Neural cell (in vitro differentiated cells): ENCODE measurements around the gene PKP3. TPM values are rescaled to one million over a fixed set of nuclear protein-coding genes. Genes with fewer than 3 reads are reported as not detected.

Experiments
- H2AFZ ChIP-seq: fragments of 200-600, 300-800 bp; sonication (generic), shearing (Covaris generic); 2 replicates; pipeline ENCODE4 v1.6.0; 2014; ENCODE audit warnings: low read depth, mild to moderate bottlenecking, antibody characterized with exemption, low read length, moderate library complexity
- H3F3A ChIP-seq: fragments of 200-600 bp; shearing (Covaris generic); 2 replicates; pipeline ENCODE4 v1.6.1; 2016; ENCODE audit warnings: mild to moderate bottlenecking, moderate library complexity, mixed read lengths, antibody characterized with exemption, low read length; ENCODE audit not compliant: insufficient read depth, poor library complexity, severe bottlenecking
- H3K27ac ChIP-seq: fragments of 200-600, 300-800 bp; sonication (generic), shearing (Covaris generic); 2 replicates; pipeline ENCODE4 v1.5.1; 2014; ENCODE audit warnings: mild to moderate bottlenecking, low read length, moderate library complexity
- H3K27me3 ChIP-seq: fragments of 300-800, 200-600 bp; sonication (generic), shearing (Covaris generic); 2 replicates; pipeline ENCODE4 v1.6.0; 2014; ENCODE audit warnings: mild to moderate bottlenecking, low read depth, low read length, moderate library complexity; ENCODE audit not compliant: insufficient read depth
- H3K36me3 ChIP-seq: fragments of 300-800, 200-600 bp; sonication (generic), shearing (Covaris generic); 2 replicates; pipeline ENCODE4 v1.5.1; 2014; ENCODE audit warnings: mild to moderate bottlenecking, antibody characterized with exemption, low read length, moderate library complexity; ENCODE audit not compliant: insufficient read depth
- H3K4me2 ChIP-seq: fragments of 300-800, 200-600 bp; sonication (generic), shearing (Covaris generic); 2 replicates; pipeline ENCODE4 v1.6.0; 2014; ENCODE audit warnings: mild to moderate bottlenecking, low read length
- H3K4me3 ChIP-seq: fragments of 300-800, 200-600 bp; sonication (generic), shearing (Covaris generic); 2 replicates; pipeline ENCODE4 v1.5.1; 2014; ENCODE audit warnings: mild to moderate bottlenecking, low read length, moderate library complexity
- H3K79me2 ChIP-seq: fragments of 200-600 bp; shearing (Covaris generic); replicated peaks from 2 replicates; pipeline ENCODE4 v1.6.0; 2014; ENCODE audit warnings: mild to moderate bottlenecking, low read length, moderate library complexity; ENCODE audit not compliant: insufficient read depth
- H3K9ac ChIP-seq: fragments of 300-800, 200-600 bp; sonication (generic), shearing (Covaris generic); 2 replicates; pipeline ENCODE4 v1.6.1; 2016; ENCODE audit warnings: mild to moderate bottlenecking, low read length, mixed read lengths
- H3K9me2 ChIP-seq: fragments of 200-600 bp; shearing (Covaris generic); 2 replicates; pipeline ENCODE4 v1.6.1; 2016; ENCODE audit warnings: mild to moderate bottlenecking, low read length, mixed read lengths; ENCODE audit not compliant: insufficient read depth
- H3K9me3 ChIP-seq: fragments of 200-600, 300-800 bp; sonication (generic), shearing (Covaris generic); 2 replicates; pipeline ENCODE4 v1.6.1; 2016; ENCODE audit warnings: mild to moderate bottlenecking, mixed run types, low read length, moderate library complexity, mixed read lengths
- H4K20me1 ChIP-seq: fragments of 200-600 bp; shearing (Covaris generic); 2 replicates; pipeline ENCODE4 v1.6.1; 2016; ENCODE audit warnings: mild to moderate bottlenecking, mixed run types; ENCODE audit not compliant: insufficient read depth
- EP300 ChIP-seq: fragments of 450-650 bp; conservative IDR thresholded peaks from 2 replicates; pipeline ENCODE4 v1.6.1; 2014; ENCODE audit warnings: antibody characterized with exemption, mild to moderate bottlenecking, moderate library complexity; ENCODE audit not compliant: poor library complexity, severe bottlenecking
- EZH2 ChIP-seq: fragments of 200-600, 300-800 bp; shearing (Covaris generic), sonication (generic); IDR thresholded peaks from 2 replicates; pipeline ENCODE4 v1.6.1; 2014; ENCODE audit warnings: antibody characterized with exemption, low read length, borderline replicate concordance, mild to moderate bottlenecking; ENCODE audit not compliant: insufficient read depth, poor library complexity, severe bottlenecking
- MXI1 ChIP-seq: fragments of 450-650 bp; conservative IDR thresholded peaks from 2 replicates; pipeline ENCODE4 v1.6.1; 2014; ENCODE audit warnings: antibody characterized with exemption, mild to moderate bottlenecking; ENCODE audit not compliant: poor library complexity, severe bottlenecking
- POLR2AphosphoS5 ChIP-seq: IDR thresholded peaks from 2 replicates; pipeline ENCODE4 v1.6.1; 2012
- RAD21 ChIP-seq: fragments of 450-650 bp; conservative IDR thresholded peaks from 2 replicates; pipeline ENCODE4 v1.6.1; 2014; ENCODE audit warnings: antibody characterized with exemption, mild to moderate bottlenecking, moderate library complexity
- REST ChIP-seq: IDR thresholded peaks from 2 replicates; pipeline ENCODE4 v1.6.1; 2012; ENCODE audit warnings: borderline replicate concordance
- SMC3 ChIP-seq: fragments of 450-650 bp; conservative IDR thresholded peaks from 2 replicates; pipeline ENCODE4 v1.6.1; 2014; ENCODE audit warnings: antibody characterized with exemption, mild to moderate bottlenecking, moderate library complexity; ENCODE audit not compliant: poor library complexity
- TAF1 ChIP-seq: IDR thresholded peaks from 2 replicates; pipeline ENCODE4 v1.6.1; 2012; ENCODE audit warnings: low read depth
- polyA plus RNA-seq: library from polyadenylated mRNA; depleted of rRNA; stranded (reverse); fragments of >200 nt; gene quantifications from 2 replicates; pipeline ENCODE4 v1.2.3, GENCODE V29; 2014
- TF ChIP-seq, protein P1 (sequence below): fragments of 450-650 bp; IDR thresholded peaks from 2 replicates; pipeline ENCODE4 v1.5.1; 2014; ENCODE audit warnings: antibody characterized with exemption, mild to moderate bottlenecking, moderate library complexity; ENCODE audit not compliant: poor library complexity, severe bottlenecking

The PKP3 gene
- polyA plus RNA-seq, 1 donor from 2014 or later, result not detected

DNA sequence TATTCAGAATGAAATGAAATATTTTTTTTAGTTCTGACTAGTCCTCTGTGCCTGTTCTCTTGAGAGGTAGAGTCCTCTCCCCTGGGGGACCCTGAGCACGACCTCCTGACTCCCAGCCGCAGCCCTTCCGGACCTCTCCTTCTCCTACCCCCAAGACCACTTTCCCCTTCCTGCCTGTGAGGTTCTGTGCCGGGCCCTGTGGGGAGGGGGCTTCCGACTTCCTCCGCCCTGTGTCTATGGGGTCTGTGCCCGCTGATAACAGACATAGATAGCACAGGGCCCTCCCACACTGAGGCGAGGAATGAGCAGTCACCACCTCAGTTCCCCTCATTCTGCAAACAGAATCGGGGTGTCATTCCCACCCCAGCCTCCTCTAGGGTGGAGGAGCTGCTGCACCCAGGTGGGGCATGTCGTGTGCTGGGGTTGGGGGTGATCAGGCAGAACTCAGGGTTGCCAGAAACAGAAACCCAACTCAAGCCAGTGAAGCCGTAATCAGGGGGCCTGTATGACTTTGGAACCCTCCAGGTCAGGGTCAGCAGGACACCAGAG lies 11.9 kb upstream of the PKP3 start:
- no peaks in the 10 kb centered on the region for H3K79me2 ChIP-seq
- peaks cover 6% of the 10 kb centered on the region for H3K9me3 ChIP-seq
- no peak overlapping the region for H3K4me2 ChIP-seq
- no peaks in the 10 kb centered on the region for H3K9me2 ChIP-seq
- no peaks in the 10 kb centered on the region for H4K20me1 ChIP-seq
- H3K36me3 ChIP-seq, result no peaks in the 10 kb centered on the region
- no peak overlapping the region for H3K27ac ChIP-seq
- H3K27me3 ChIP-seq, result no peaks in the 10 kb centered on the region
- no peak for TF ChIP-seq SMC3
- TF ChIP-seq EP300, result no peak
- no peak for TF ChIP-seq MXI1
- no peak for TF ChIP-seq TAF1
- TF ChIP-seq EZH2, result no peak
- no peaks in the 10 kb centered on the region for H3F3A ChIP-seq
- no peak overlapping the region for H2AFZ ChIP-seq
- H3K4me3 ChIP-seq, result no peak overlapping the region
- H3K9ac ChIP-seq, result no peak overlapping the region

DNA sequence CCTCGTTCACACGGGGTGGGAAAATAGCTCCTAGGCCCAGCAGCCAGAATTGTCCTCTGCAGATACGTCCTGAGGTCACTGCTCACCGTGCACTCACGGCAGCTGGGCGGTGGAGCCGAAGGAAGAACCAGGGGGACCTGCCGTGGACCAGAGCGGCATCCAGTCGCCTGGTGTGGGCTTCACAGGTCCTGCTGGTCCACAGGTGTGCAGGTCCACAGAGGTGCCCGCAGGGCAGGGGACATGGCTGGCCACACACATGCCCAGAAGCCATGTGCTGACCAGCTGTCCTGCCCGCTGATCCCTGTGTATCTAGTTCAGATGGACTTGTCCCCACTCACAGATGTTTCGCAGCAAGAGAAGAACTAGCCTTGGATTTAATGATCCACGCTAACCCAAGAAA lies 10.6 kb upstream of the PKP3 start:
- Histone ChIP-seq H2AFZ (no peak overlapping the region), H3K9me2 (no peaks in the 10 kb centered on the region), H4K20me1 (no peaks in the 10 kb centered on the region), H3F3A (no peaks in the 10 kb centered on the region), H3K27me3 (no peaks in the 10 kb centered on the region), H3K36me3 (no peaks in the 10 kb centered on the region), H3K9ac (no peak overlapping the region), H3K4me3 (no peak overlapping the region), H3K9me3 (peaks cover 8% of the 10 kb centered on the region), H3K4me2 (no peak overlapping the region), H3K27ac (no peak overlapping the region), H3K79me2 (no peaks in the 10 kb centered on the region)
- TF ChIP-seq MXI1 (no peak), SMC3 (no peak)

- Histone ChIP-seq H2AFZ (no peak overlapping the region), H3K9me2 (no peaks in the 10 kb centered on the region), H3F3A (no peaks in the 10 kb centered on the region), H3K9ac (no peak overlapping the region), H3K9me3 (peaks cover 8% of the 10 kb centered on the region), H3K27ac (no peak overlapping the region), H3K4me3 (no peak overlapping the region), H3K27me3 (no peaks in the 10 kb centered on the region), H3K4me2 (no peak overlapping the region), H4K20me1 (no peaks in the 10 kb centered on the region), H3K36me3 (no peaks in the 10 kb centered on the region), H3K79me2 (no peaks in the 10 kb centered on the region)
- no peak for TF ChIP-seq POLR2AphosphoS5
- no peak for TF ChIP-seq EZH2
These were observed 9.5 kb upstream of the PKP3 start for GRCh38 chr11:384511-384910.

- Histone ChIP-seq H2AFZ (no peak overlapping the region), H3K27me3 (no peaks in the 10 kb centered on the region), H3F3A (no peaks in the 10 kb centered on the region), H3K36me3 (no peaks in the 10 kb centered on the region), H3K27ac (no peak overlapping the region), H3K9ac (no peak overlapping the region), H3K4me3 (no peak overlapping the region), H3K9me2 (no peaks in the 10 kb centered on the region), H3K4me2 (no peak overlapping the region), H3K79me2 (no peaks in the 10 kb centered on the region), H3K9me3 (peaks cover 2% of the 10 kb centered on the region), H4K20me1 (no peaks in the 10 kb centered on the region)
- TF ChIP-seq MXI1, result no peak
- TF ChIP-seq REST, result no peak
- TF ChIP-seq, protein P1, sequence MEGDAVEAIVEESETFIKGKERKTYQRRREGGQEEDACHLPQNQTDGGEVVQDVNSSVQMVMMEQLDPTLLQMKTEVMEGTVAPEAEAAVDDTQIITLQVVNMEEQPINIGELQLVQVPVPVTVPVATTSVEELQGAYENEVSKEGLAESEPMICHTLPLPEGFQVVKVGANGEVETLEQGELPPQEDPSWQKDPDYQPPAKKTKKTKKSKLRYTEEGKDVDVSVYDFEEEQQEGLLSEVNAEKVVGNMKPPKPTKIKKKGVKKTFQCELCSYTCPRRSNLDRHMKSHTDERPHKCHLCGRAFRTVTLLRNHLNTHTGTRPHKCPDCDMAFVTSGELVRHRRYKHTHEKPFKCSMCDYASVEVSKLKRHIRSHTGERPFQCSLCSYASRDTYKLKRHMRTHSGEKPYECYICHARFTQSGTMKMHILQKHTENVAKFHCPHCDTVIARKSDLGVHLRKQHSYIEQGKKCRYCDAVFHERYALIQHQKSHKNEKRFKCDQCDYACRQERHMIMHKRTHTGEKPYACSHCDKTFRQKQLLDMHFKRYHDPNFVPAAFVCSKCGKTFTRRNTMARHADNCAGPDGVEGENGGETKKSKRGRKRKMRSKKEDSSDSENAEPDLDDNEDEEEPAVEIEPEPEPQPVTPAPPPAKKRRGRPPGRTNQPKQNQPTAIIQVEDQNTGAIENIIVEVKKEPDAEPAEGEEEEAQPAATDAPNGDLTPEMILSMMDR, result no peak
- TF ChIP-seq EP300, result no peak
- no peak for TF ChIP-seq EZH2
- no peak for TF ChIP-seq TAF1
- TF ChIP-seq SMC3, result no peak
- no peak for TF ChIP-seq POLR2AphosphoS5
- no peak for TF ChIP-seq RAD21
These were observed 8.2 kb upstream of the PKP3 start for GRCh38 chr11:385594-386351.
